HEK293T (cell line): ENCODE data around the gene HTT-AS.

Experiments
- CTCF ChIA-PET: fragments of 350-600 bp; formaldehyde crosslinking; extraction: SDS; loops from one replicate; lab custom pipeline; 2021; ENCODE audit warnings: antibody characterized with exemption, inconsistent platforms; lab: Yijun Ruan, JAX
- POLR2A ChIA-PET: fragments of 350-600 bp; formaldehyde crosslinking; extraction: SDS; loops from one replicate; lab custom pipeline; 2020; ENCODE audit warnings: antibody characterized with exemption, inconsistent platforms; lab: Yijun Ruan, JAX
- DNase-seq: peaks from one replicate; pipeline ENCODE4 v3.0.0; 2012; ENCODE audit warnings: mixed read lengths; ENCODE audit errors: extremely low spot score
- ARNT ChIP-seq: fragments of 450-650 bp; IDR thresholded peaks from 2 replicates; pipeline ENCODE4 v1.6.1; 2017; ENCODE audit warnings: mild to moderate bottlenecking
- BHLHE40 ChIP-seq: fragments of 450-650 bp; IDR thresholded peaks from 2 replicates; pipeline ENCODE4 v1.6.1; 2016; ENCODE audit warnings: mild to moderate bottlenecking, moderate library complexity, borderline replicate concordance
- CTBP1 ChIP-seq: fragments of 450-650 bp; IDR thresholded peaks from 2 replicates; pipeline ENCODE4 v1.6.1; 2016; ENCODE audit warnings: borderline replicate concordance
- ELF4 ChIP-seq: fragments of 450-650 bp; IDR thresholded peaks from 2 replicates; pipeline ENCODE4 v1.6.1; 2017; ENCODE audit warnings: antibody characterized with exemption
- FOXA1 ChIP-seq: fragments of 450-650 bp; IDR thresholded peaks from 2 replicates; pipeline ENCODE4 v1.6.1; 2016; ENCODE audit warnings: mild to moderate bottlenecking
- FOXK2 ChIP-seq: fragments of 450-650 bp; IDR thresholded peaks from 2 replicates; pipeline ENCODE4 v1.6.1; 2016; ENCODE audit warnings: mild to moderate bottlenecking
- FOXM1 ChIP-seq: fragments of 450-650 bp; IDR thresholded peaks from 2 replicates; pipeline ENCODE4 v1.6.1; 2017; ENCODE audit warnings: mild to moderate bottlenecking, borderline replicate concordance
- HDGF ChIP-seq: fragments of 450-650 bp; IDR thresholded peaks from 2 replicates; pipeline ENCODE4 v1.6.1; 2017; ENCODE audit warnings: antibody characterized with exemption, borderline replicate concordance
- L3MBTL2 ChIP-seq: fragments of 450-650 bp; conservative IDR thresholded peaks from 2 replicates; pipeline ENCODE4 v1.6.1; 2016; ENCODE audit warnings: mild to moderate bottlenecking
- LEF1 ChIP-seq: fragments of 450-650 bp; IDR thresholded peaks from 2 replicates; pipeline ENCODE4 v1.6.1; 2017; ENCODE audit warnings: mild to moderate bottlenecking, borderline replicate concordance
- NFRKB ChIP-seq: fragments of 450-650 bp; IDR thresholded peaks from 2 replicates; pipeline ENCODE4 v1.6.1; 2016; ENCODE audit warnings: mild to moderate bottlenecking, moderate library complexity
- SP1 ChIP-seq: fragments of 450-650 bp; IDR thresholded peaks from 2 replicates; pipeline ENCODE4 v1.6.1; 2017
- SUZ12 ChIP-seq: fragments of 450-650 bp; IDR thresholded peaks from 2 replicates; pipeline ENCODE4 v1.6.1; 2016; ENCODE audit warnings: mild to moderate bottlenecking
- TARDBP ChIP-seq: fragments of 450-650 bp; IDR thresholded peaks from 2 replicates; pipeline ENCODE4 v1.6.1; 2016
- ZNF384 ChIP-seq: fragments of 450-650 bp; IDR thresholded peaks from 2 replicates; pipeline ENCODE4 v1.6.1; 2016
- TF ChIP-seq, protein P1 (sequence below): fragments of 450-650 bp; IDR thresholded peaks from 2 replicates; pipeline ENCODE4 v1.6.1; 2016

The HTT-AS gene

DNA sequence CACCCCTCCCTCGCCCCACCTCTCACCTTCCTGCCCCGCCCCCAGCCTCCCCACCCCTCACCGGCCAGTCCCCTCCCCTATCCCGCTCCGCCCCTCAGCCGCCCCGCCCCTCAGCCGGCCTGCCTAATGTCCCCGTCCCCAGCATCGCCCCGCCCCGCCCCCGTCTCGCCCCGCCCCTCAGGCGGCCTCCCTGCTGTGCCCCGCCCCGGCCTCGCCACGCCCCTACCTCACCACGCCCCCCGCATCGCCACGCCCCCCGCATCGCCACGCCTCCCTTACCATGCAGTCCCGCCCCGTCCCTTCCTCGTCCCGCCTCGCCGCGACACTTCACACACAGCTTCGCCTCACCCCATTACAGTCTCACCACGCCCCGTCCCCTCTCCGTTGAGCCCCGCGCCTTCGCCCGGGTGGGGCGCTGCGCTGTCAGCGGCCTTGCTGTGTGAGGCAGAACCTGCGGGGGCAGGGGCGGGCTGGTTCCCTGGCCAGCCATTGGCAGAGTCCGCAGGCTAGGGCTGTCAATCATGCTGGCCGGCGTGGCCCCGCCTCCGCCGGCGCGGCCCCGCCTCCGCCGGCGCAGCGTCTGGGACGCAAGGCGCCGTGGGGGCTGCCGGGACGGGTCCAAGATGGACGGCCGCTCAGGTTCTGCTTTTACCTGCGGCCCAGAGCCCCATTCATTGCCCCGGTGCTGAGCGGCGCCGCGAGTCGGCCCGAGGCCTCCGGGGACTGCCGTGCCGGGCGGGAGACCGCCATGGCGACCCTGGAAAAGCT, at the start of gene HTT-AS, which contains the start of gene HTT:
TSS of gene HTT-AS (minus strand) at position 461 of the 768 bp plus-strand sequence.
TSS of gene HTT (plus strand) at position 604 of the 768 bp plus-strand sequence. CDS start at position 749, 145 bp downstream.
- POLR2A ChIA-PET, result interaction anchor here (1.5 kb wide), 1 partner anchor 10 kb away, joined by 4 read pairs; no protein-coding TSS in a partner anchor
- DNase-seq, result peak; percentile 98
- CTCF ChIA-PET, result no interaction called here
- TF ChIP-seq, protein P1, sequence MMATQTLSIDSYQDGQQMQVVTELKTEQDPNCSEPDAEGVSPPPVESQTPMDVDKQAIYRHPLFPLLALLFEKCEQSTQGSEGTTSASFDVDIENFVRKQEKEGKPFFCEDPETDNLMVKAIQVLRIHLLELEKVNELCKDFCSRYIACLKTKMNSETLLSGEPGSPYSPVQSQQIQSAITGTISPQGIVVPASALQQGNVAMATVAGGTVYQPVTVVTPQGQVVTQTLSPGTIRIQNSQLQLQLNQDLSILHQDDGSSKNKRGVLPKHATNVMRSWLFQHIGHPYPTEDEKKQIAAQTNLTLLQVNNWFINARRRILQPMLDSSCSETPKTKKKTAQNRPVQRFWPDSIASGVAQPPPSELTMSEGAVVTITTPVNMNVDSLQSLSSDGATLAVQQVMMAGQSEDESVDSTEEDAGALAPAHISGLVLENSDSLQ, result peak; percentile 98
- TF ChIP-seq LEF1 (no peak), CTBP1 (no peak), SP1 (peak; percentile 91)

DNA sequence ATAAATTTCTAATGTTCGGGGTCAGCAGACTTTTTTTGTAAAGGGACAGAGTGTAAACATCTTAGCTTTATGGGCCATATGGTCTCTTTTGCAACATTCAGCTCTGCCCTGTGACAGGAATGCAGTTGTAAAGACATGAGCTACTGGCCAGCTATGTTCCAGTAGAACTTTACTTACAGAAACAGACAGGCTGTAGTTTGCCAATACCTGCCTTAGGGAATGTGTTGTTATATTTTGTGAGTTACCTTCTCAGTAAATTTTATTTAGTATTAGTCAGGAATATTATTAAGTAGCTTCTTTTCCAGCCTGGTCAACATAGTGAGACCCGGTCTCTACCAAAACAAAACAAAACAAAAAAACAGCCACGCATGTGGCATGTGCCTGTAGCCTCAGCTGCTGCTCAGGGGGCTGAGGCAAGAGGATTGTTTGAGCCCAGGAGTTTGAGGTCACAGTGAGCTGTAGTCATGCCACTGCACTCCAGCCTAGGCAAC, 48.9 kb upstream of the HTT-AS start:
- POLR2A ChIA-PET, result no interaction called here
- TF ChIP-seq BHLHE40, result no peak
- no peak for TF ChIP-seq CTBP1
- no peak for TF ChIP-seq NFRKB
- no peak for TF ChIP-seq HDGF
- no peak for DNase-seq
- CTCF ChIA-PET, result no interaction called here

DNA sequence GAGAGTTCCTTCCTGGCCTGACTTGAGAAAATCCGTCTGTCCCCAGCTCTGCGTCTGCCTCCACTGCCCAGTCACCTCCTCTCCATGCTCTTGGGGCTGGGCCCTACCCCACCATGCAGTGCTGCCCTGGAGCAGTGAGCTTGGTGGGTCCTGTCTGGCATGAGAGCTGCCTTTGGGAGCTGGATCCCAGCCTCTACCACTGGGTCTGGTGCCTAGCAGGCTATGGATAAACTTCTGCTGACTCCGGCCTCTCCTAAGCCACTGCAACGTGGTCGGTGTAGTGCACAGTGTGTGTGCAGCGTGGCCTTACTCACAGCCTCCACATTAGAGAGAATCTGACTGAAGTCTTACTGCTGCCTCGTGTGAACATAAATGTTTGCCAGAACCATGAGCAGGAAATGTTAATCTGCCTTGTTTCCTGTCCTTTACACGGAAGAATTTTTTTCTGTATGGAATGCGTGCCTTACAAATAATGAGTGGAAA, 47.8 kb upstream of the HTT-AS start:
- DNase-seq, result no peak
- CTCF ChIA-PET, result interaction anchor here (1.0 kb wide), 1 partner anchor 19 kb away, joined by 3 read pairs; no protein-coding TSS in a partner anchor
- POLR2A ChIA-PET, result no interaction called here
- no peak for TF ChIP-seq SP1
- no peak for TF ChIP-seq ELF4
- no peak for TF ChIP-seq LEF1
- TF ChIP-seq ARNT, result no peak
- TF ChIP-seq FOXM1, result no peak
- no peak for TF ChIP-seq FOXA1

DNA sequence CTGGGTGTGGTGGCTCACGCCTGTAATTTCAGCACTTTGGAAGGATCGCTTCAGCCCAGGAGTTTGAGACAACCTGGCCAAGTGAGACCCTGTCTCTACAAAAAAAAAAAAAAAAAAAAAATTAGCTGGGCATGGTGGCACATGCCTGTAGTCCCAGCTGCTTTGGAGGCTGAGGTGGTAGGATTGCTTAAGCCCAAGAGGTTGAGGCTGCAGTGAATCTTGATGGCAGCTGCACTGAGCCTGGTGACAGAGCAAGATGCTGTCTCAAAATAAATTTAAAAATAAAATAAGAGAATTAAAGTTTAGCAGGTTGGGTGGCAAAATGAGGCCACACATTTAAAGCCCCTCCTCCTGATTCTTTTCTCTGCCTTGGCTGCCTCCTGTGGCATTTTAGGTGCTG, 47.3 kb upstream of the HTT-AS start:
- CTCF ChIA-PET, result interaction anchor here (1.0 kb wide), 1 partner anchor 20 kb away, joined by 3 read pairs; no protein-coding TSS in a partner anchor
- DNase-seq, result no peak
- TF ChIP-seq ELF4 (no peak), ARNT (no peak), L3MBTL2 (no peak), CTBP1 (no peak), ZNF384 (no peak), SP1 (no peak), TARDBP (no peak), LEF1 (no peak), NFRKB (no peak), BHLHE40 (no peak), FOXK2 (no peak), FOXA1 (no peak), SUZ12 (no peak), FOXM1 (no peak)
- TF ChIP-seq, protein P1, result no peak
- POLR2A ChIA-PET, result no interaction called here

DNA sequence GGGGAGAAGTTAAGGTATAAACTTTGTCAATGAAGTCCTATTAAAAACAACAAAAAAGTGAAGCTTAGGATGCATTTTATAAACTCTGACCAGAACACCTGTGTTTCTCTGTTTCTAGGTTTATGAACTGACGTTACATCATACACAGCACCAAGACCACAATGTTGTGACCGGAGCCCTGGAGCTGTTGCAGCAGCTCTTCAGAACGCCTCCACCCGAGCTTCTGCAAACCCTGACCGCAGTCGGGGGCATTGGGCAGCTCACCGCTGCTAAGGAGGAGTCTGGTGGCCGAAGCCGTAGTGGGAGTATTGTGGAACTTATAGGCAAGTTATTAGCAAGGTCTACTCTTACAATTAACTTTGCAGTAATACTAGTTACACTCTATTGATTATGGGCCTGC, 46.8 kb upstream of the HTT-AS start:
- CTCF ChIA-PET, result interaction anchor here (0.7 kb wide), 1 partner anchor 15 kb away, joined by 3 read pairs; no protein-coding TSS in a partner anchor
- POLR2A ChIA-PET, result no interaction called here
- TF ChIP-seq ARNT (no peak), HDGF (no peak), NFRKB (no peak), LEF1 (no peak), SP1 (no peak), FOXK2 (no peak), ELF4 (no peak)
- no peak for DNase-seq

DNA sequence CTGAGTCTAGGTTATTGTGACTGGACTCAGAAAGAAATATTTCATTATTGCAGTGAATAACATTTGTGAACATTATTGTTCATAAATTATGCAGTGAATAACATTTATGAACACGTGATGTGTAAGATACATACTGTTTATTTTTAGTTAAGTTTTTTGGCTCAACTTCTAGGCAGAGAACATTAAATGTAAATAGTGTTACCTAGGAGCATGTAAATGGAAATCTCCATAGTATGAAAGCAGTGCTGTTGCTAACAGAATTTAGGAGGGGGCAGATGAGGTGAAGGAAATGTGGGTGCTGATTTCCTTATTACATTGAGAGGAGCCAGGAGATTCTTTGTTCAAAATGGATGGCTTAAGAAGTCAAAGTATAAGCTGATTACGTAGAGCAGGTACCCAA, 45.1 kb upstream of the HTT-AS start:
- ChIA-PET CTCF (no interaction called here), POLR2A (no interaction called here)
- no peak for DNase-seq
- no peak for TF ChIP-seq FOXA1

DNA sequence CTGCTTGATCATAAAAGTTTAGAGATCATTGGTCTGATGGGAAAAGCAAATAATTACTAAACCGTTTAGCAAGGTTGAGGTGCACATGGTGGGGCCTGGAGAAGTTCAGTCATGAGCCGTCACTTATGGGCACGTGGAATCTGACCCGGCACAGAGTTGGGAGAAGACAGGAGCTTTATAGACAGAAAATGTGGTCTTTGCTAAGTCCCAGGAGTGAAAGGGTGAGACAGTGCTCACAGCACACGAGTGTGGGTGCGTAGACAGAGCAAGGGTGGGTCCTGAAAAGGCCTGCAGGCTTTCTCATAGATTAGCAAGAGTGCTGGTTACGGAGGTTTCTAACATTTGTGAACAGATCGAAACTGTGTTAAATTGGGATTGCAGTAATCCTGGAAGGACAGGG, 44.0 kb upstream of the HTT-AS start:
- ChIA-PET POLR2A (no interaction called here), CTCF (no interaction called here)
- TF ChIP-seq ARNT, result no peak
- DNase-seq, result no peak

DNA sequence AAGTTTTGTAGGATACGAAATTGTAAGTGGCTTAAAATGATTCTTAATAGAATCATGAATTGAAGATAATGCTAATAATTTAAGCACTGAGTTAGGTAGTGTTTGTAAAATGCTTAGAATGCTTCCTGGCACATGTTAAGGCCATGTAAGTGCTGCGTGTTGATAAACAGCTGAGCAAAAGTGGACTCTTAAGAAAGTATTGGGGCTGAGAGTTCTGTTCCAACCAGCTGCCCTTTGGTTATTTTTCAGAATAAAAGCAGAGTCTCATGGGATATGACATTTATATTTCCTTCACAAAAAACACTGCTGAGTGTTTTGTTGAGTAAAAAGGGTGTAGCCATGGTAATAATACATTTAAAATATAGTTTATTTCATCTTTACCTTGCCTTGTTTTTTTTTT, 42.6 kb upstream of the HTT-AS start:
- ChIA-PET POLR2A (no interaction called here), CTCF (interaction anchor here (0.7 kb wide), 1 partner anchor 9 kb away, joined by 3 read pairs; no protein-coding TSS in a partner anchor)
- DNase-seq, result no peak
- TF ChIP-seq HDGF (no peak), TARDBP (no peak), SP1 (no peak), LEF1 (no peak), ELF4 (no peak), FOXK2 (no peak), ARNT (no peak), FOXA1 (no peak), L3MBTL2 (no peak)
- TF ChIP-seq, protein P1, result no peak
